ENCODE results near the gene TSKU.
"Not testable (repeated sequence)": the region's sequence is repeated elsewhere in the genome, so short reads cannot be mapped to it uniquely, and the experiment has no call there.

DNA sequence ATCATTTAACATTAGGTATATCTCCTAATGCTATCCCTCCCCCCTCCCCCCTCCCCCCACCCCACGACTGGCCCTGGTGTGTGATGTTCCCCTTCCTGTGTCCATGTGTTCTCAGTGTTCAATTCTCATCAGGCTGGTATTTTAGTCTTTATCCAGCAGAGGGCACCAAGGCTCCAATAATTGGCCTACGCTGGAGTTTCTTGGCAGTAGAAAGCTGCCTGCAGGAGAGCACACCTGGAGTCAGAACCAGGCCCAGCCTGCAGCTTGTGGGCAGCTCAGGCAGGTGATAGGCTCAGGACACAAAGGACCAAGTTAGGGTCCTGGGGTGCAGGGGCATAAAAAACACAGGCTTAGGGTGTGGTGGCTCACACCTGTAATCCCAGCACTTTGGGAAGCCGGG lies 49.2 kb upstream of the TSKU start:
- not testable (repeated sequence) for TF ChIP-seq POLR2A (IDR thresholded peaks at IDR 0.05; ENCODE audit: low read length); GATA1 (IDR thresholded peaks at IDR 0.05; ENCODE audit: low read depth, low read length)
